Liver (tissue), 9 donors: ENCODE measurements around the gene ABLIM1. TPM values are rescaled to one million over a fixed set of nuclear protein-coding genes. Genes with fewer than 3 reads are reported as not detected.

Experiments used
- DNase-seq: peaks from one replicate; pipeline ENCODE4 v3.0.0-alpha.2; 2017; ENCODE audit warnings: low spot score
- H3K27ac ChIP-seq, 2 donors: one replicate each; pipeline ENCODE4 v1.7.0; 2013; ENCODE audit warnings: inconsistent platforms in 2 of 2, low read length in 2 of 2, control low read depth in 1 of 2, low read depth in 1 of 2, mild to moderate bottlenecking in 1 of 2
- H3K27me3 ChIP-seq, 4 donors: one replicate each; pipeline versions ENCODE4 v1.6.1 to v1.7.0; 2013; ENCODE audit warnings: low read length in 3 of 4, inconsistent platforms in 1 of 4, mild to moderate bottlenecking in 1 of 4, moderate library complexity in 1 of 4; ENCODE audit not compliant: control insufficient read depth in 4 of 4, insufficient read depth in 4 of 4
- H3K36me3 ChIP-seq, 4 donors: one replicate each; pipeline versions ENCODE4 v1.6.1 to v1.7.0; 2013; ENCODE audit warnings: low read length in 3 of 4, mild to moderate bottlenecking in 3 of 4, low read depth in 1 of 4, moderate library complexity in 1 of 4; ENCODE audit not compliant: control insufficient read depth in 4 of 4, insufficient read depth in 3 of 4
- H3K4me1 ChIP-seq, 4 donors: one replicate each; pipeline versions ENCODE4 v1.6.1 to v1.7.0; 2013; ENCODE audit warnings: low read length in 3 of 4, mild to moderate bottlenecking in 3 of 4, moderate library complexity in 1 of 4; ENCODE audit not compliant: control insufficient read depth in 4 of 4, insufficient read depth in 4 of 4
- H3K4me3 ChIP-seq, 3 donors: one replicate each; pipeline versions ENCODE4 v1.6.1 to v1.7.0; 2013; ENCODE audit warnings: low read length in 3 of 3, control low read depth in 1 of 3, low read depth in 1 of 3, mild to moderate bottlenecking in 1 of 3
- H3K9ac ChIP-seq, 2 donors: one replicate each; pipeline ENCODE4 v1.7.0; 2013; ENCODE audit warnings: low read length in 2 of 2, mild to moderate bottlenecking in 2 of 2, moderate library complexity in 2 of 2, control low read depth in 1 of 2, low read depth in 1 of 2
- H3K9me3 ChIP-seq, 4 donors: one replicate each; pipeline versions ENCODE4 v1.6.1 to v1.7.0; 2013; ENCODE audit warnings: low read length in 3 of 4; ENCODE audit not compliant: control insufficient read depth in 4 of 4
- EGR1 ChIP-seq, 2 donors: IDR thresholded peaks; 2 replicates each; pipeline ENCODE4 v1.6.1; 2016 to 2018; ENCODE audit warnings: antibody characterized with exemption in 2 of 2, low read depth in 2 of 2
- FOXA1 ChIP-seq: IDR thresholded peaks from 2 replicates; pipeline ENCODE4 v1.6.1; 2016; ENCODE audit warnings: antibody characterized with exemption
- FOXA2 ChIP-seq: IDR thresholded peaks from 2 replicates; pipeline ENCODE4 v1.6.1; 2016; ENCODE audit warnings: antibody characterized with exemption
- GABPA ChIP-seq, 2 donors: IDR thresholded peaks in 1 of 2; conservative IDR thresholded peaks in 1 of 2; 2 replicates each; pipeline ENCODE4 v1.6.1; 2016; ENCODE audit warnings: antibody characterized with exemption in 2 of 2, mild to moderate bottlenecking in 1 of 2, moderate library complexity in 1 of 2
- HNF4A ChIP-seq, 2 donors: conservative IDR thresholded peaks; 2 replicates each; pipeline ENCODE4 v1.6.1; 2016; ENCODE audit warnings: antibody characterized with exemption in 2 of 2, mild to moderate bottlenecking in 2 of 2
- HNF4G ChIP-seq: IDR thresholded peaks from 2 replicates; pipeline ENCODE4 v1.6.1; 2016; ENCODE audit warnings: antibody characterized with exemption
- JUND ChIP-seq, 2 donors: IDR thresholded peaks; 2 replicates each; pipeline ENCODE4 v1.6.1; 2016; ENCODE audit warnings: antibody characterized with exemption in 2 of 2
- NR2F2 ChIP-seq: IDR thresholded peaks from 2 replicates; pipeline ENCODE4 v1.6.1; 2016; ENCODE audit warnings: antibody characterized with exemption
- RAD21 ChIP-seq, 2 donors: IDR thresholded peaks; 2 replicates each; pipeline ENCODE4 v1.6.1; 2016; ENCODE audit warnings: antibody characterized with exemption in 2 of 2, mild to moderate bottlenecking in 2 of 2
- REST ChIP-seq: IDR thresholded peaks from 2 replicates; pipeline ENCODE4 v1.6.1; 2016; ENCODE audit warnings: antibody characterized with exemption, mild to moderate bottlenecking
- RXRA ChIP-seq, 2 donors: IDR thresholded peaks; 2 replicates each; pipeline ENCODE4 v1.6.1; 2017 to 2018; ENCODE audit warnings: antibody characterized with exemption in 2 of 2, mild to moderate bottlenecking in 1 of 2
- SP1 ChIP-seq: IDR thresholded peaks from 2 replicates; pipeline ENCODE4 v1.6.1; 2018; ENCODE audit warnings: antibody characterized with exemption, mild to moderate bottlenecking
- TAF1 ChIP-seq: conservative IDR thresholded peaks from 2 replicates; pipeline ENCODE4 v1.6.1; 2016; ENCODE audit warnings: antibody characterized with exemption, mild to moderate bottlenecking
- YY1 ChIP-seq: IDR thresholded peaks from 2 replicates; pipeline ENCODE4 v1.6.1; 2016; ENCODE audit warnings: antibody characterized with exemption, mild to moderate bottlenecking
- WGBS: extraction: QIAGEN DNeasy Blood & Tissue Kit; methylation state at CpG from one replicate; pipeline ENCODE4 v1.1.7; 2013; 5-methylcytosine and 5-hydroxymethylcytosine counted together
- polyA plus RNA-seq, 2 donors: library from polyadenylated mRNA; stranded (reverse) in 1 of 2; unstranded in 1 of 2; fragments of 200-250 nt in 1 of 2; fragments of >200 nt in 1 of 2; fragmentation: Nextera tagmentation in 1 of 2; extraction: Ambion mirVana in 1 of 2; gene quantifications; one replicate each; pipeline versions ENCODE4 v1.2.1 to v1.2.3, GENCODE V29; 2013 to 2015
- total RNA-seq, 2 donors: library from RNA; depleted of rRNA; stranded (reverse); fragments of >200 nt; gene quantifications; one replicate each; pipeline ENCODE4 v1.2.3, GENCODE V29; 2014
- TF ChIP-seq, protein P1 (sequence below): IDR thresholded peaks from 2 replicates; pipeline ENCODE4 v1.6.1; 2016; ENCODE audit warnings: antibody characterized with exemption
- TF ChIP-seq, protein P2 (sequence below): IDR thresholded peaks from 2 replicates; pipeline ENCODE4 v1.6.1; 2016; ENCODE audit warnings: antibody characterized with exemption
- TF ChIP-seq, protein P3 (sequence below): IDR thresholded peaks from 2 replicates; pipeline ENCODE4 v1.6.1; 2016; ENCODE audit warnings: antibody characterized with exemption
- donor health status: healthy.
- donor health status: healthy.
- donor health status: healthy.
- donor health status: healthy.
- donor health status: healthy.

ABLIM1 gene
- total and polyA plus RNA-seq, 4 donors: 10.9 to 31.3 (median 13.1) TPM

DNA sequence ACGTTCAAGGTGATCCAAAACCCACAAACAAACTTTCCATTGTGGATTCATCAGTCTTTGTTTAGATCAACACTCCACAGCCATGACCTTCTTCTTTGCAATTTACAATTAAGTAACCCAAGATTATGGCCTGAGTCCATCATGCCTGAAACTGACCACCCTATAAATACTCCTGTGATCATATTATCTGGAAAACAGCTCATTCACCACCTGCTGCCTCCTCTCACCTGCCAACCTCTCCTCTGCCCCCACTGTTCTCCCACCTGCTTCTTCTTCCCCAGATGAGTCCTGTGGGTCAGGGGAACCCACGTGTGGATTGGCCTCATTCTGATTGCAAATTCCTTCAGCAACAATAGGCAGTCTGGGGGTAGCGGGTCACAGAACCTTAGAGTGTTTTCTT, 81.4 kb downstream of the ABLIM1 start:
- no peak for DNase-seq
- TF ChIP-seq EGR1 (IDR thresholded peaks at IDR 0.05; ENCODE audit: low read depth in 2 of 2) (no peak), HNF4G (no peak)
- TF ChIP-seq, protein P1, sequence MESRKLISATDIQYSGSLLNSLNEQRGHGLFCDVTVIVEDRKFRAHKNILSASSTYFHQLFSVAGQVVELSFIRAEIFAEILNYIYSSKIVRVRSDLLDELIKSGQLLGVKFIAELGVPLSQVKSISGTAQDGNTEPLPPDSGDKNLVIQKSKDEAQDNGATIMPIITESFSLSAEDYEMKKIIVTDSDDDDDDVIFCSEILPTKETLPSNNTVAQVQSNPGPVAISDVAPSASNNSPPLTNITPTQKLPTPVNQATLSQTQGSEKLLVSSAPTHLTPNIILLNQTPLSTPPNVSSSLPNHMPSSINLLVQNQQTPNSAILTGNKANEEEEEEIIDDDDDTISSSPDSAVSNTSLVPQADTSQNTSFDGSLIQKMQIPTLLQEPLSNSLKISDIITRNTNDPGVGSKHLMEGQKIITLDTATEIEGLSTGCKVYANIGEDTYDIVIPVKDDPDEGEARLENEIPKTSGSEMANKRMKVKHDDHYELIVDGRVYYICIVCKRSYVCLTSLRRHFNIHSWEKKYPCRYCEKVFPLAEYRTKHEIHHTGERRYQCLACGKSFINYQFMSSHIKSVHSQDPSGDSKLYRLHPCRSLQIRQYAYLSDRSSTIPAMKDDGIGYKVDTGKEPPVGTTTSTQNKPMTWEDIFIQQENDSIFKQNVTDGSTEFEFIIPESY: no peak
- peaks cover 4 to 36% (median 17%) of the 10 kb centered on the region in 4 donors for H3K4me1 ChIP-seq
- no peak overlapping the region for H3K4me3 ChIP-seq
- peak overlapping the region; percentile 38 to 47 for H3K9ac ChIP-seq
- 72% methylated on average over 3 of the region's 3 CpGs for WGBS
- H3K27ac ChIP-seq: peak overlapping the region; percentile 83 to 88
- no peaks in the 10 kb centered on the region for H3K9me3 ChIP-seq
- H3K36me3 ChIP-seq: peaks cover 0 to 2% (median 0%) of the 10 kb centered on the region in 4 donors
- no peaks in the 10 kb centered on the region for H3K27me3 ChIP-seq

DNA sequence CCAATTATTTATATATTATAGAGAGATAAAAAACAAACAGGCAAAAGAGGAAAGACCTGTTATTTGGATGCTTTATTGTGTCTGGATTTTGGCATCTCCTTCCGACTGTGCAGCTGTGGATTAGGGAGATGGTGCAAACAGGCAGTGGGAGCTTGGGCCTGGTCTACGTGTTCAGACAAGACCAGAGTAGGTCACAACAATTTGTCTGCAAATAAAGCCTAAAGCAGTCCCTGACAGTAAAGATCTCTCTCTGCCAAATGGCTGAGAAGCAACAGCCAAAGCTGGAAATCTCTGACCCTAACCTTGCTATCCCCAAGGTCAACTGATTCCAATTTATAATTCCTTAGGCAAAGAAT, 82.0 kb downstream of the ABLIM1 start:
- H3K4me3 ChIP-seq: no peak overlapping the region
- H3K4me1 ChIP-seq: peaks cover 4 to 37% (median 17%) of the 10 kb centered on the region in 4 donors
- TF ChIP-seq, protein P2, sequence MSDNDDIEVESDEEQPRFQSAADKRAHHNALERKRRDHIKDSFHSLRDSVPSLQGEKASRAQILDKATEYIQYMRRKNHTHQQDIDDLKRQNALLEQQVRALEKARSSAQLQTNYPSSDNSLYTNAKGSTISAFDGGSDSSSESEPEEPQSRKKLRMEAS: no peak
- TF ChIP-seq RXRA (IDR thresholded peaks at IDR 0.05): peak in 1 of 2 donors; percentile 6
- no peak for TF ChIP-seq HNF4A (conservative IDR thresholded peaks at IDR 0.05)
- TF ChIP-seq FOXA1: no peak
- TF ChIP-seq, protein P3, sequence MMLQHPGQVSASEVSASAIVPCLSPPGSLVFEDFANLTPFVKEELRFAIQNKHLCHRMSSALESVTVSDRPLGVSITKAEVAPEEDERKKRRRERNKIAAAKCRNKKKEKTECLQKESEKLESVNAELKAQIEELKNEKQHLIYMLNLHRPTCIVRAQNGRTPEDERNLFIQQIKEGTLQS: no peak
- TF ChIP-seq JUND (IDR thresholded peaks at IDR 0.05): no peak
- WGBS: 43% methylated on average over 2 of the region's 2 CpGs
- H3K27me3 ChIP-seq: no peaks in the 10 kb centered on the region
- peak overlapping the region; percentile 83 to 88 for H3K27ac ChIP-seq
- peaks cover 0 to 2% (median 0%) of the 10 kb centered on the region in 4 donors for H3K36me3 ChIP-seq
- H3K9me3 ChIP-seq: no peaks in the 10 kb centered on the region
- DNase-seq: no peak
- H3K9ac ChIP-seq: peak overlapping the region in 1 of 2 donors; percentile 47

DNA sequence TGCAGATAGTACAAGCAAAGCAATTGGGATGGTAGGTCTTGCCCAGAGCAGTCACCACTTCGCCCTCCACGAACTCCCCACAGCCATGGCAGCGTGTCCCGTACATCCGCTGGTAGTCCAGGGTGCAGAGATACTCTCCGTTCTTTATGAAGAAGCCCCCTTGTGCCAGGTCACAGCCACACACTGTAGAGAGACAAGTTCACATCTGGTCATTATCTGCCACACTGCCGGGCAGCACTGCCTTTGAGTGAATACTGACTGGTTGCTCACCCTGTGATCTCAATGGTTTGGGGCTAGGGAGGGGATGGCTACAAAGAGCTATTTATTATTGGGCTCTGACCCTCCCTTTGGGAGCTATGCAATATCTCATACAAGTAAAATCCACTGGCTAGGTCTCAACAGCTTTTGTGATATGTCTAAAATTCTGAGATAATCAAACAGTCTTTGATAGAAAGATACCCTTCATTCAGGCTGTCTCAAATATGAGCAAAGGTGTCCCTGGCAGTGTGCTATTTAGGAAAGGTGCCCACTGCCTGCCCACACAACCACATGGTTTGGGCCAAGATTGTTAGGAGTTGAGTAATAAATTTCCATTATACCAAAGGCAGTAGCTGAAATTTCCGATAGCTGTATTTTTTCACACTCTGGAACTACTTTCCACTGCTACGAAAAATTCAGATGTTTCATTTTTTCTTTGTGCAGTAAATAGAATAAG, 82.5 kb downstream of the ABLIM1 start:
- no peaks in the 10 kb centered on the region for H3K9me3 ChIP-seq
- peaks cover 4 to 37% (median 17%) of the 10 kb centered on the region in 4 donors for H3K4me1 ChIP-seq
- H3K36me3 ChIP-seq: peaks cover 0 to 2% (median 0%) of the 10 kb centered on the region in 4 donors
- peak overlapping the region; percentile 83 to 88 for H3K27ac ChIP-seq
- 81% methylated on average over 9 of the region's 9 CpGs for WGBS
- H3K4me3 ChIP-seq: no peak overlapping the region
- TF ChIP-seq FOXA1 (no peak), RXRA (IDR thresholded peaks at IDR 0.05) (peak in 1 of 2 donors; percentile 57), HNF4A (conservative IDR thresholded peaks at IDR 0.05) (peak; percentile 25 to 60), RAD21 (IDR thresholded peaks at IDR 0.05) (peak; percentile 29 to 44), JUND (IDR thresholded peaks at IDR 0.05) (peak in 1 of 2 donors; percentile 82), EGR1 (IDR thresholded peaks at IDR 0.05; ENCODE audit: low read depth in 2 of 2) (peak; percentile 65 to 94), TAF1 (no peak), GABPA (IDR thresholded peaks at IDR 0.05 in 1 of 2, conservative IDR thresholded peaks at IDR 0.05 in 1 of 2) (no peak), SP1 (peak; percentile 37), NR2F2 (no peak), FOXA2 (no peak), YY1 (peak; percentile 27), REST (peak; percentile 72)
- TF ChIP-seq, protein P3: peak; percentile 33
- TF ChIP-seq, protein P1: peak; percentile 43
- TF ChIP-seq, protein P2: peak; percentile 66
- DNase-seq: no peak
- no peak overlapping the region for H3K9ac ChIP-seq
- H3K27me3 ChIP-seq: no peaks in the 10 kb centered on the region
